ENCODE measurements around the gene CCDC57.
"Not testable (repeated sequence)": the region's sequence is repeated elsewhere in the genome, so short reads cannot be mapped to it uniquely, and the experiment has no call there.

The CCDC57 gene

GRCh38 chr17:82134101-82134500 lies 78.5 kb downstream of the CCDC57 start:
- DNase-seq: no peak

GRCh38 chr17:82133166-82133953 lies 79.3 kb downstream of the CCDC57 start:
- not testable (repeated sequence) for DNase-seq

GRCh38 chr17:82129095-82129494 lies 83.5 kb downstream of the CCDC57 start:
- no peak for DNase-seq

- DNase-seq: no peak
Observed at GRCh38 chr17:82128287-82128686, 84.4 kb downstream of the CCDC57 start.

- no peak for DNase-seq
Observed at GRCh38 chr17:82127704-82128103, 84.9 kb downstream of the CCDC57 start.

DNA sequence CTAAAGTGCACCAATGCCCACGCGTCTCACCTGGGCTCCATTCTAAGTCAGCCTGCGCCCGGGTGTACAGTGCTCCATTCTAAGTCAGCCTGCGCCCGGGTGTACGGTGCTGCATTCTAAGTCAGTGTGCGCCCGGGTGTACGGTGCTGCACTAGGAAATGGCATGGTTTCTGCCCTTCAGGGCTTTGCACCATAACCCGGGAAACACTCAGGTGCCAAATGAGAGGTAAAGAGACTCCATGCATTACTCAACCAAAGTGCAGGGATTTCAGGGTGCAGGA lies 85.4 kb downstream of the CCDC57 start:
- DNase-seq: no peak

- DNase-seq: no peak
Observed at GRCh38 chr17:82126556-82127314, 85.9 kb downstream of the CCDC57 start.

DNA sequence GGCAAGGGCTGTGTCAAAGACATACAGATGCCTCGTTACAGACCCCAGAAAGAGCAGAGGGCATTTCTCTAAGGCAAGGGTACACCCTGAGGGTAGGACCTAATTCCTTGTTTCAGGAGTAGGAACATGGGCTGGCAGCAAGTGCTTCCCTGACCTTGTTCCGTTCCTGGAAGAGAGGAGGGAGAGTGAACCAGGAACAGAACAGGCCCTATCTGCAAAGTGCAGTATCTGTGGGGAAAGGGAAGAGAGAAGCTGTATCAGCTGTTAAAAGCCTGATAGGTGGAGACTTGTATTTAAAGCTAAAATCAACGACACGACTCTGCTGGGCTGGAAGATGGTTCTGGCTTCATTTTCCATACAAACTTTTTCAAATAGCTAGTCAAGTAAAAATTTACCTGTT lies 88.5 kb downstream of the CCDC57 start:
- no peak for DNase-seq

DNA sequence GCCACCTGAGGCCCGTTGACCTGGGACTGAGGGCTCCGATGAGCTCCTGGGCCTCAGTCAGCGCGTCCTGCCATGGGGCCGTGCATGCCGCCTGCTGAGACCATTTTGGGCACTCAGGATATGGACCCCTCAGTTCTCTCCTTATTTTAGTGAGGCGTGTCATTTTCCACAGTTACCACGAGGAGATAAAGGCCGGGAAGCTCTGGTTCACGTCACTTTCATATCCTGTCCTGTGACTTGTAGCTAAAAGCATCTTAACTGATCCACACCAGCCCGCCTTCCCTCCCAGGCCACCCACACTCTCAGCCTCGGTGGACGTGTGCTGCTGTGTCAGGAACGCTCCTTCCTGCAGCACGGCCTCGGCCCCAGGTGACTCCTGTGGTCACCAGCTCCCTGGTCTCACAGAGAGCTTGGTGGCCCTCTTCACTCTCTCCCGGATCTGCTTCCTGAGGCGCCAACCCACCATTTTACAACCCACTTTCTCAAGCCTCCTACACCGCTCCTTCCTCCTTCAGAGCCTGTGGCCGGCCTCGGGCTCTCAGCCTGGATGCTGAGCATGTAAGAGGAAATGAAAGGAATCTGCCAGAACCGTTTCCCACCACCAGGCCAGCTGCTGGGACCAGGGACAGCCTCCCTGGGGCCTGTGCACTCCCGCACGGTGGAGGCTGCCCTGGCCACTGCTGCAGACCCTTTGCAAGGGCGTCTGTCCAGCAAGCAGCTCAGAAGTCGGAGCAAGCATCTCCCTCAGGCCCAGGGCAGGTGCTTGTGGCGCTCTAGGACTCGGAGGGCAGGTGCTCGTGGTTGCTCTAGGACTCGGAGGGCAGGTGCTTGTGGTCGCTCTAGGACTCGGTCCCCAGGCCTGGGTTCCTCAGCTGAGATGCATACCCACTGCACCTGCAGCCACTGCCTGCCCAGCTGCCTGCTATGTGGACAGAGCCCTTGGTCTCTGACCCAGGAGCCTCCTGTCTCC lies 90.7 kb downstream of the CCDC57 start:
- no peak for DNase-seq

DNA sequence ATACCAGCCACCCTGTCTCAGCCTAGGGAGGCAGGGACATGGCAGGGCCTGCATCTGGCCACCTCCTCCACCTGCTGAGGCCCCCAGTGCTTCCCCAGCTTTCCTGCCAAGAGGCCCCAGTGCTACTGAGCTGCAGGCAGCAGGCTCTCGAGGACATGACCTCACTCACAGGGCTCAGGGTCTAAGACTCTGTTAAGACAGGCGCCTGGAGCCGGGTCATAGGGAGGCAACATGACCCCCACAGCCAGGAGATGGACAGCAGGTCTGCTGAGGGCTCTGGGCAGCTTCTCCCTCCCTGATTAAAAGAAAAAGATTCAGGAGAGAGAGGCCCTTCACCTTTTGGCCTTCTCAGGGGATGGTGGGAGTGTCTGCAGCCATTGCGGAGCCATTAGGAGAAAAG lies 91.4 kb downstream of the CCDC57 start:
- DNase-seq: no peak

GRCh38 chr17:82120148-82120547 lies 92.5 kb downstream of the CCDC57 start:
- peak in 8 of 56 donors; percentile 10 to 51 (median 31) for DNase-seq

GRCh38 chr17:82118815-82119380 lies 93.7 kb downstream of the CCDC57 start:
- peak in 3 of 56 donors; percentile 19 to 28 (median 24) for DNase-seq

GRCh38 chr17:82118168-82118814 lies 94.4 kb downstream of the CCDC57 start:
- DNase-seq: no peak

DNA sequence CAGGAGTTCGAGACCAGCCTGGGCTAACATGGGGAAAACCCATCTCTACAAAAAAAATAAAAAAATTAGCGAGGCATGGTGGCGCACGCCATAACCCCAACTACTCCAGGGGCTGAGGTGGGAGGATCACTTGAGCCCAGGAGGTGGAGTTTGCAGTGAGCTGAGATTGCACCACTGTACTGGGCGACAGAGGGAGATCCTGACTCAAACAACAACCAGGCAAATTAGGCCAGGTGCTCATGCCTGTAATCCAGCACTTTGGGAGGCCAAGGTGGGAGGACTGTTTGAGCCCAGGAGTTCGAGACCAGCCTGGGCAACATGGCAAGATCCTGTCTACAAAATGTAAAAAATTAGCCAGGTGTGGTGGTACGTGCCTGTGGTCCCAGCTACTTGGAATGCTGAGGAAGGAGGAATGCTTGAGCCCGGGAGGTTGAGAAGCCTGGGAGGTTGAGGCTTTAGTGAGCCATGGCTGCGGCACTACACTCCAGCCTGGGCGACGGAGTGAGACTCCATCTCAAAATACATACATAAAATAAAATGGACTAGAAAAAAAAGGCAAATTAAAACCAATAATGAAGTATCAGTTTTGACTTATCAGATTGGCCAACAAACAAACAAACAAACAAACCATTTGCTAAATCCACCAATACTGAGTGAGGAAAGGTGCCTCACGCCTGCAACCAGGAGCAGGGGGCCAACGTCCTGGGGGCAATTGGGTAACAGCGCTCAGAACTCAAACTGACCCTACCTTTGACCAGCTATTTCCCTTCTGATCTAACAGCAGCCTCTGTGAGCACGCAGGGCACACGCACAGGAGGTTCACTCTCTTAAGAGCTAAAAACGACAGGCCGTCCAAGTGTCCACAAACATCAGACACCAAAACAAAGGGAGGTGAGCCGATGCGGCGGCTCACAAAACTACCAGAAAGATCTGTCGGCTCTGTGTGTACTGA lies 95.2 kb downstream of the CCDC57 start:
- no peak for DNase-seq

DNA sequence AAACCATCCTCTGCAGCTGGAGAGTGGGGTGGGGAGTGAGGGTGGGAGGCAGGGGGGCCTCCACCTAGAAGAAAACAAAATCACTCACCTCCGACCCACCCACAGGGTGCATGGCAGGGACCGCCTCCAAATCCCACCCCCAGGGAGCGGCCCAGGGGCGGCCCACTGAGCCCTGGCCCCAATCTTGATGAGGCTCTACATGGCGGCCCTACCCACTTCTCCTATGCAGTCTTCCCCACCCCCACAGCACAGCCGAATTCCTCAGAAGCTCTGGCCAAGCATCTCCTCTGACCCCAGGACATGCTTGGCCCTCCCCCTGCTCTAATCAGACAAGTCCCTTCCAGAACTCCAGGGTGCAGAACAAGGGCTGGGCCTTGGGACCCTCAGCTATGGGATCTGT lies 96.4 kb downstream of the CCDC57 start:
- no peak for DNase-seq

GRCh38 chr17:82114872-82115271 lies 97.8 kb downstream of the CCDC57 start:
- DNase-seq: no peak

GRCh38 chr17:82114447-82114846 lies 98.2 kb downstream of the CCDC57 start:
- no peak for DNase-seq

- no peak for DNase-seq
Observed at GRCh38 chr17:82113941-82114340, 98.7 kb downstream of the CCDC57 start.

GRCh38 chr17:82113422-82113821 lies 99.2 kb downstream of the CCDC57 start:
- no peak for DNase-seq

DNA sequence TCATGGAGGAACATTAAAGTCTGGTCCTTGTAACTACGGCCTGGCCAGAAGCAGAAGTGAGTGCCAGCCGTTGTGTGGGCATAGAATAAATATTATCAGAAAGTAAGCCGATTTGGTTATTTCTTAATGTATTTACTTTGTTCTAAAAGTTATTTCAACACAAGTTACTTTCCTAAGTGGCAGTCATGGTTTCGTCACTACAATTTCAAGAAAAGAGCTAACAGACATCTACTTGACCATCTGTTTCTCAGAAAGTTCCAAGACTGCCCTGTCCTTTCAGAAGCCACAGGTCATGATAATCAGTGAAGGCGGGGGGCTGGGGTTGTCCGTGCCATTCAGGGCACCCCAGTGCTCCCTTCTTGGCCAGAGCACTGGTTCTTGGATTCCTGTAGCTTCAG lies 99.7 kb downstream of the CCDC57 start:
- no peak for DNase-seq
